GM19395 (cell line): ENCODE measurements around the gene NR1D1.

ENCODE experiments used
- ATAC-seq: cut with Tn5 transposase; IDR thresholded peaks from one replicate; pipeline ENCODE4 v1.9.1; 2021; ENCODE audit warnings: mild to moderate bottlenecking, moderate library complexity; ENCODE audit not compliant: unreplicated experiment

NR1D1 gene

GRCh38 chr17:40097931-40098845 is 2.2 kb downstream of the NR1D1 start:
- no peak for ATAC-seq

GRCh38 chr17:40097087-40097486 is 3.3 kb downstream of the NR1D1 start:
- no peak for ATAC-seq

GRCh38 chr17:40095944-40096791 is 4.2 kb downstream of the NR1D1 start:
- peak; percentile 54 for ATAC-seq

- no peak for ATAC-seq
Measured at GRCh38 chr17:40095351-40095943, 4.9 kb downstream of the NR1D1 start.

- no peak for ATAC-seq
Measured at GRCh38 chr17:40094874-40095273, 5.5 kb downstream of the NR1D1 start.

GRCh38 chr17:40093580-40094201 is 6.7 kb downstream of the NR1D1 start:
- no peak for ATAC-seq

- no peak for ATAC-seq
Measured at GRCh38 chr17:40093005-40093579, 7.3 kb downstream of the NR1D1 start.

GRCh38 chr17:40092581-40092980 is 7.8 kb downstream of the NR1D1 start:
- ATAC-seq, result no peak

GRCh38 chr17:40091691-40092397 is 8.5 kb downstream of the NR1D1 start:
- ATAC-seq, result no peak

GRCh38 chr17:40090237-40091119 is 9.9 kb downstream of the NR1D1 start:
- ATAC-seq, result no peak

- ATAC-seq, result no peak
Measured at GRCh38 chr17:40089077-40089895, 11.1 kb downstream of the NR1D1 start.

GRCh38 chr17:40087903-40088718 is 12.3 kb downstream of the NR1D1 start:
- ATAC-seq, result no peak

- no peak for ATAC-seq
Measured at GRCh38 chr17:40087049-40087794, 13.2 kb downstream of the NR1D1 start.

GRCh38 chr17:40086150-40087044 is 14.0 kb downstream of the NR1D1 start:
- ATAC-seq, result no peak

- ATAC-seq, result no peak
Measured at GRCh38 chr17:40084477-40084876, 15.9 kb downstream of the NR1D1 start.

- ATAC-seq, result no peak
Measured at GRCh38 chr17:40079545-40079944, 20.8 kb downstream of the NR1D1 start.
